ENCODE results near the gene BCAS3.

Gene BCAS3

GRCh38 chr17:61188081-61188480 is 510.4 kb downstream of the BCAS3 start:
- DNase-seq, result no peak

DNA sequence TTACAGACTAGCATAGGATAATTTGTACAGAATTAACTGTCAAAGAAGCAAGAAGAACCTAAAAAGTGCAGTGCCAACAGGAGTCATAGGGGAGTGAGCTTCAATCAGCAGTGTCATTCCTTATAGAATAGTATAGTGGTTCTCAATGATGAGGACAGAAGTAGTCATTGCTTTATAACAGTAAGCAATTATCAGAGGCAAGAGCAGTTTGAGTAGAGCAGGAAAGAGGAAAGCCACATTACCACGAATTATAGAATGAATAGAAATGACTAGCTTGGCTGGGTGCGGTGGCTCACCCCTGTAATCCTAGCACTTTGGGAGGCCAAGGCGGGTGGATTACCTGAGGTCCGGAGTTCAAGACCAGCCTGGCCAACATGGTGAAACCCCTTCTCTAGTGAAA is 512.3 kb downstream of the BCAS3 start:
- DNase-seq, result no peak

DNA sequence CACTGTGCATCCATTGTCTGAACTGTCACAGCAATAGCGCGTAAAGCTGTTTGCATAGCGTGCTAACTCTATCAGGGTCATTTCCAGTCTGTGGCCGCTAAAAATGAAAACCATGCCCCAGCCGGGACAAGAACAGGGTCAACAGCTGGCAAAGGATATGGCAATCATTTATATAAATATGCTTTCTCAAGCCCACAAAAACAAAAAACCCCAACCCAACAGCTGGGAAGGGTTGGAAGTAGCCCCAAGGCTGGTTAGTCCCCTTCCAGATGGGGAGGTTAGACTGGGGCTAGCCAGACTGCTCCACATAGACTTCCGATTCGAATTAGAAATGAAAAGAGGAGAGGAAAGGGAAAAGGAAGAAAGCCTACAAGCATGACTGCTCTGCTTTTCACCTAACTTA is 518.7 kb downstream of the BCAS3 start:
- no peak for DNase-seq

- DNase-seq, result no peak
Measured at GRCh38 chr17:61196799-61197198, 519.1 kb downstream of the BCAS3 start.

GRCh38 chr17:61199431-61200338 is 522.0 kb downstream of the BCAS3 start:
- no peak for DNase-seq

DNA sequence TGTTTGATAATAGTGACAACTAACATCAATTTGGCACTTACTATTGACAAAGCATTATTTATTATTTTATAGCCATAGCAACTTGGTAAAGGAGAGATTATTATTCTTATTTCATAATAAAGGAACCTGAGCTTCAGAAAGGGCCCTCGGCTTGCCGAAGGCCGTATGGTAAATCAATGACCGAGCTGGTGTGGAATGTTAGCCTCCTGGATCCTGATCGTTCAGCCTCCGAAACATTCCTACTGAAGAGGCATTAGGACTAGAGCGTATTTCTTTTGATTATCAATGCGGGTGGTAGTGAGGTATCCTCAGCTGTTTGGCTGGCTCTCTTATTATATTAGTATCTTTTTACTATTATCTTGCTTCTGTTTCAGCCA is 522.7 kb downstream of the BCAS3 start:
- no peak for DNase-seq

GRCh38 chr17:61201211-61201610 is 523.6 kb downstream of the BCAS3 start:
- DNase-seq, result no peak

- DNase-seq, result no peak
Measured at GRCh38 chr17:61202564-61202963, 524.9 kb downstream of the BCAS3 start.

DNA sequence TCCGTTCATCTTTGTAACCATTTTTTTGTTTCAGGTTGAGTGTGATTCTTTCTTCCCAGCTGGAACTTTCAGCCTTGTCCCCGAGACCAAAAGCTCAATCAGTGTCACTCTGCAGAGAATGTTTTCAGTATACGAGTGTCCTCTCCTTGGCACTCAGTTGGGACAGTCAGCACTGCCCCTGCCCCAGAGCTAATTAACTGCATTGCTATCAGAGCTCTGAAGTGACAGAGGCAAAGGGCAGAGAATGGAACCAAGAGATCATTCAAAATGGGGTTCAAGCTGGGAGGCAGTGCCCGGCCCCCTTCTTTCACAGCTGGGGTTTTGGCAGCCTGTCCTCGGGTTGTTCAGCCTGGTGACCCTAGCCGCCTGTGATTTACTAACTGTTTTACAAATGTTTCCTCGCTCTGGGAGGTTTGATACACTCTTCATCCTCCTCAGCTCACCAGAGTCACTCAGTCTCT is 526.0 kb downstream of the BCAS3 start:
- peak in 1 of 56 donors; percentile 3 for DNase-seq

DNA sequence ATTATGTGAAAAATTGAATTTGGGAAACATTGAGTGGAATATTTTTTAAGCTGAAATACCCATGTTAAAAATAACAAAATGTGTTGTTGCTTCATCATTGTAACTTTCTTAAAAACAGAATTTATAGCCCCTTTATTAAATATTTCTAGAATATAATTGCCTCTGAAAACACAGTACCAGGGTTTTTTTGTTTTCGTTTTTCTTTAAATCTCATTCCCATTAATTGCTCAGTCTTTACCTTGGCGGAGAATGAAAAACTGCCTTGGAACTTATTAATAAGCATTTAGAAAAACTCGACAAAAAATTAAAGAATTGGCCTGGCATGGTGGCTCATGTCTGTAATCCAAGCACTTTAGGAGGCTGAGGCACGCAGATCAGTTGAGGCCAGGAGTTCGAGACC is 526.8 kb downstream of the BCAS3 start:
- no peak for DNase-seq

DNA sequence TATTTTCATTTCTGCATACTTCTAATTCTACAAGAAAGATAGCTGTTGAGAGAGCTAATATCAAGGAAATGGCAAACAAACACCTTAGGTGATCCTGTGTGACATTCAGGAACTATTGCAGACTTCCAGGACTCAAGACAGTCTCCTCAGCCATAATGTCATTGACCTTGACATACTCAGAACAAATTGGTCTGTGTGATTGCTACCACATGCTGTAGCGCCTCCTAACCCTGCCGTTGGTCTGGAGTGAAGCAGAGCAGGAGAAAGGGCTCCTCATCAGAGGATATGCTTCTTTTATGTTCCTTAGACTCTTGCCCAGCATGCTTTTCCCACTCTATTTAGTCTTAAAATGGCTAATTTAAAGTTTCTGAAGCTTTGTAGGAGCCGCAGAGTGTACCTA is 527.8 kb downstream of the BCAS3 start:
- DNase-seq, result no peak

DNA sequence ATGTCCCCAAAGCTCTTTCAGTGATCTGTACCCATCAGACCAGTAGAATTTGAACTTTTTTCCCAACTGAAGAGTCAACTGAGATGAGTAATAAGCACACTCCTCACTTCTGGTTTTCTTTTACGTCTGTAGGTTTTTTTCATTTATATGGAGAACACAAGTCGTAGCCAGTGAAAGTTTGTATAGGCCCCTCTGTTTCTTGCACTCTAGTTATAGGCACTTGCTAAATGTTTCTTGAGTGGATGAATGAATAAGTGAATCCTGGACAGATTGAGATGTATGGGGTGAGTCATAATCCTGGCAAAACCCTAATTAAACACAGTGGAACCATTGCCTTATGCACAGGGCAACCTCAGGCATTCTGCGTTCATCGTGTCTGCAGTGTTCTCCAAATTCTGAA is 528.3 kb downstream of the BCAS3 start:
- no peak for DNase-seq

DNA sequence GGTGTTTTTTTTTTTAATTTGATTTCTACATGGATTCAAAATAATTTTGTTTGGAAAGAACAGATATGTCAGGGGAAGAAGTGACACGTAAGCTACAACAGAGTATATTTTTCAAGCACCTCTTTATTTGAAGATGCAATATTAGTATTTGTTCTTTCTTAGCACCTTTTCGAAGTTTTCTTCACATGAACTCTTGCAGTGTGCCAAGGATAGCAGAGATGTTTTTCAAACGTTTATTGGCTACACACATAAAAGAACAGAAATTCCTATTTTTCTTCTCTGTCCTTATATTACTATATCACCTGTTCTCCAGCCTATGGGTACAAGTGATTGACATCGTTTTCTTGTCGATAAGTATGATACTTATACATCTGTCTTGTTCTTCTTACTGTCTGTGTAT is 529.3 kb downstream of the BCAS3 start:
- no peak for DNase-seq

DNA sequence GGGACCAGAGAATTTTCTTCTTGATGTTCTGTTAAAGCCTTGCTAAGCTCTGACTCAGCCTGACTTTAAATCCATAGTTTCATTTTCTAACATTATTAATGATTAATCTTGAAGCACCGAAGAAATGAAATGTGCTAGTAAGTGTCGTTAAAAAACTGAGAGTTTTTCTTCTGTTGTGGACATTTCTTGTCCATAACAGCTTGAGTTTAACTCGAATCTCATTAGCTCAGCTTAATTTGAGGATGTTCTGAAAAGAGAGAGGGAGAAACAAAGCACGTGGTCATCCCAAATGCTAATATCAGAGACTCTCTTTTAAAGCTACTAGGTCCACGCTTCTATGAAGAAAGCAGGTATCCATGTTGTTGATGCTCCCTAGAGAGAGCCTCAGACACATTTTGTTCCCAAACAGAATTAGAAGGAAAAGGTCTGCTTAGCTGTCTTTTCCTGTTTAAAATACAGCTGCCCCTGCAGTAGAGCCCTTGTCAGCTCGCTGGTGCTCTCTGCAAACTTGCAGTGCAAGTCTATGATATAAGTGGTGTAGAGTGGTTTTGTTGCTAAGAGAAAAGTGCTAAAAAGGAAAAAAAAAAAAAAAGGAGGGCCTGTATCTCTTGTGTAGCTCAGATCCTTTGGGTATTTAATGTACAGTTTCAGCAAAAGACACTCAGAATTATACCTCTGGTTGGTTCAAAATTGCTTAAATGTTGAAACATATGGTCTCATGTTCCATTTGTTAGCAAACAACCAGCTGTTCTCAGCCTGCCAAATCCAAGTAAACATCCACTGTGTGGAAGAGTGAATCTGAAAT is 530.9 kb downstream of the BCAS3 start:
- no peak for DNase-seq

DNA sequence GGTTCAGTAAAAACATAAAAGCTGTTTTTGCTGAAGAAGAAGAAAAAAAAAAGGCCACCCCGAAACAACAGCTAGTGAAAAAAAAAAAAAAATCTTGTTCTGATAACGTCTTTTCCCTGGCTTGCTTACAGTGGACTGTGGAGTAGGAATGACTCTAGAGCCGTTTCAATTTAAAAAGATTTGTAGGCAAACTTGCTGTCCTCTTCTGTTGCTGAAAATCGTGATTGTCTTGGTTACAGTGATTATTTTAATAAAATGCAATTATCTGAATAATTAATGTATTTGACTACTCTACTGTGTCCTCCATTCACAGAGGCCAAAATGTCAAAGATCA is 531.4 kb downstream of the BCAS3 start:
- DNase-seq, result no peak

- DNase-seq, result peak in 35 of 56 donors; percentile 1 to 62 (median 22)
Measured at GRCh38 chr17:61209525-61209924, 531.9 kb downstream of the BCAS3 start.

GRCh38 chr17:61211236-61211635 is 533.6 kb downstream of the BCAS3 start:
- DNase-seq, result no peak

DNA sequence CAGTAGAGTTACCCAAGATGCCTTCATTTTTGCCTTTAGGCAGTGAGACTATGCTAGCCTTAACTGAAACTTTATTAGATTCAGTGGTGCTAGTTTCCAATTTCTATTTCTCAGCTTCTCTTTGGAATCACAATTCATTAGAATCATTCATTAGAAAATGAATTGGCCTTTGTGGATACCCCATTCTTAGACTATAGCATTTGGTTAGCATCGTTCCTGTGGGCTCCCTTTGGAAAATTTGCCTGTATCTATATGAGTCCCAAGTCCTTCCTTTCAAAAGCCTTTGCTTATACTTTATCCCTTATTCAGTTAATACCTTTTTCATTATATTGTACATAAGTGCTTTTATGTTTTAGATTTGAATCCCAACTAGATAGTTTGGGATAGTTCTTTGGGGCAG is 535.0 kb downstream of the BCAS3 start:
- no peak for DNase-seq

GRCh38 chr17:61214753-61215152 is 537.1 kb downstream of the BCAS3 start:
- no peak for DNase-seq

DNA sequence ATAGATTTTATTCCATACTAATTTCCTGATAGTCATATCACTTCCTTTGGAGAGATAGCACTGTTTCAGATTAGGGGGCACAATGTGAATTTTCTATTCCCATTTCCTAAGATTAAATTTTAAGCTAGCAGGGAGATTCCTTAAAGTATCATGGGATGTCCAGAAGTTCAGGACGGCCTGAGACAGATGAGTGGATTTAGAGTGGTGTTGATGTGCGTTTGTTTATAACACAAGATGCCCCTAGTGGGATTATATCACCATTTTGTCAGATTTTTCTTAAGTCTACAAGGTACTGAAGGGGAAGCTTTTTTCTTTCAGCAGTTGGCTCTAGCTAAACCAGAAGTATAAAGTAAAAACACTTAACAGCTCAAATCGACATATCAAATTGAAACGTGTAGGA is 538.4 kb downstream of the BCAS3 start:
- no peak for DNase-seq

DNA sequence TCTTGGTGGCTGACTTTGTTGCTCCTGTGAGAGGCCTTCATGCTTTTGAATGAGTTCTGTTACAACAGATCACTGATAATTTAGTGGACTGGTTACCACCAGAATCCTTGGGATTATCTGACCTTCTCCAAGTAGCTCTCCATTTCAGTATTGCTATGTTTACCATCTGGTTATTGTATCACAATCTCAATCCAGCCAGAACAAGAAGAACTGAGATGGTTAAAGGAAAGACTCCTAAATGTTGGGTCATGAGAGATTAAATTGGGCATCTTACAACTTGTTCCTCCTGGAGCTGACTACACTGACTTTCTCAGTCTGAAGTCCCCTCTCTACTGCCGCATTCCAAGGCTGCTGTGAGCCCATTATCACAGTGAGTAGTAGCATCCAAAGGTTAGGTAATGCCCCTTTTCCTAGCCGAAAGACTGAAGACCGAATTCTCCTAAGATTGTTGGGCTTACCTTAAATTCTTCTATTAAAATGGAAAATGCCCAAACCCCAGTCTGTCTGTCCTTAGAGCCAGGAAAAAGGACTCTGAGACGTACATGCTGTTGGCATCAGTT is 540.3 kb downstream of the BCAS3 start:
- DNase-seq, result no peak

- DNase-seq, result no peak
Measured at GRCh38 chr17:61218438-61218837, 540.8 kb downstream of the BCAS3 start.

All from nucleus accumbens (tissue), 56 donors.